HK-2 (cell line): Measurements from ENCODE around the gene RARS1.
"Not testable (repeated sequence)": the region's sequence is repeated elsewhere in the genome, so short reads cannot be mapped to it uniquely, and the experiment has no call there.

ENCODE experiments used
- DNase-seq: peaks from one replicate; pipeline ENCODE4 v3.0.0-alpha.2; 2018; ENCODE audit not compliant: unreplicated experiment

The RARS1 gene

GRCh38 chr5:168480601-168481000 is 5.7 kb upstream of the RARS1 start:
- DNase-seq = no peak

GRCh38 chr5:168481330-168481788 is 4.9 kb upstream of the RARS1 start:
- no peak for DNase-seq

GRCh38 chr5:168482361-168482760 is 3.9 kb upstream of the RARS1 start:
- DNase-seq = no peak

GRCh38 chr5:168489059-168489458 is 2.8 kb downstream of the RARS1 start:
- no peak for DNase-seq

GRCh38 chr5:168494057-168494555 is 7.8 kb downstream of the RARS1 start:
- DNase-seq = no peak

- DNase-seq = no peak
These were observed 16.4 kb downstream of the RARS1 start for GRCh38 chr5:168502563-168503237.

- DNase-seq = no peak
These were observed 27.7 kb downstream of the RARS1 start for GRCh38 chr5:168513861-168514428.

- DNase-seq = no peak
These were observed 39.6 kb downstream of the RARS1 start for GRCh38 chr5:168525856-168526255.

GRCh38 chr5:168527756-168528295 is 41.6 kb downstream of the RARS1 start:
- DNase-seq = no peak

- DNase-seq = no peak
These were observed 42.5 kb downstream of the RARS1 start, which contains the start of gene FBLL1 for GRCh38 chr5:168528521-168529373. Gene FBLL1 (plus strand): TSS chr5:168529305. CDS start chr5:168529505, 200 bp downstream.

- no peak for DNase-seq
These were observed 43.3 kb downstream of the RARS1 start for GRCh38 chr5:168529374-168530234.

- no peak for DNase-seq
These were observed 44.4 kb downstream of the RARS1 start for GRCh38 chr5:168530621-168531150.

- no peak for DNase-seq
These were observed 44.9 kb downstream of the RARS1 start for GRCh38 chr5:168531191-168531590.

GRCh38 chr5:168531987-168532864 is 46.0 kb downstream of the RARS1 start:
- DNase-seq = no peak

- not testable (repeated sequence) for DNase-seq
These were observed 48.1 kb downstream of the RARS1 start for GRCh38 chr5:168534351-168534750.

- DNase-seq = no peak
These were observed 50.9 kb downstream of the RARS1 start for GRCh38 chr5:168537176-168537575.

GRCh38 chr5:168549554-168549953 is 63.3 kb downstream of the RARS1 start:
- DNase-seq = no peak

- no peak for DNase-seq
These were observed 64.4 kb downstream of the RARS1 start for GRCh38 chr5:168550656-168551055.

- no peak for DNase-seq
These were observed 65.9 kb downstream of the RARS1 start for GRCh38 chr5:168552146-168552545.
